Measurements from ENCODE around the gene RNF44.
"Not testable (repeated sequence)": the region's sequence is repeated elsewhere in the genome, so short reads cannot be mapped to it uniquely, and the experiment has no call there.

Gene RNF44

GRCh38 chr5:176499273-176499672 is 37.9 kb downstream of the RNF44 start:
- intact Hi-C loops (cut with DNase I), result no loop called here
- no peak for DNase-seq

- intact Hi-C loops (cut with DNase I), result no loop called here
- no peak for DNase-seq
Measured at GRCh38 chr5:176497852-176498251, 39.4 kb downstream of the RNF44 start.

- no peak for DNase-seq
- intact Hi-C loops (cut with DNase I), result no loop called here
Measured at GRCh38 chr5:176492431-176492830, 44.8 kb downstream of the RNF44 start.

GRCh38 chr5:176491901-176492300 is 45.3 kb downstream of the RNF44 start:
- intact Hi-C loops (cut with DNase I), result no loop called here
- DNase-seq, result no peak

- intact Hi-C loops (cut with DNase I), result no loop called here
- DNase-seq, result peak in 1 of 42 donors; percentile 3
Measured at GRCh38 chr5:176491101-176491502, 46.1 kb downstream of the RNF44 start.

- DNase-seq, result no peak
- intact Hi-C loops (cut with DNase I), result no loop called here
Measured at GRCh38 chr5:176490301-176490700, 46.9 kb downstream of the RNF44 start.

- intact Hi-C loops (cut with DNase I), result no loop called here
- DNase-seq, result no peak
Measured at GRCh38 chr5:176489077-176489476, 48.1 kb downstream of the RNF44 start.

- DNase-seq; intact Hi-C loops (cut with DNase I): not testable (repeated sequence)
Measured at GRCh38 chr5:176487160-176487559, 50.0 kb downstream of the RNF44 start.

- intact Hi-C loops (cut with DNase I), result no loop called here
- no peak for DNase-seq
Measured at GRCh38 chr5:176486189-176486757, 50.9 kb downstream of the RNF44 start.

GRCh38 chr5:176485176-176485575 is 52.0 kb downstream of the RNF44 start:
- no peak for DNase-seq
- intact Hi-C loops (cut with DNase I), result no loop called here

GRCh38 chr5:176481711-176482110 is 55.5 kb downstream of the RNF44 start:
- DNase-seq, result no peak
- intact Hi-C loops (cut with DNase I), result no loop called here

All from head of caudate nucleus (tissue), 42 donors.